Neural cell (in vitro differentiated cells): ENCODE data around the gene PAX6. TPM values are rescaled to one million over a fixed set of nuclear protein-coding genes. Genes with fewer than 3 reads are reported as not detected.

Experiments used
- H2AFZ ChIP-seq: fragments of 200-600, 300-800 bp; sonication (generic), shearing (Covaris generic); 2 replicates; pipeline ENCODE4 v1.6.0; 2014; ENCODE audit warnings: low read depth, mild to moderate bottlenecking, antibody characterized with exemption, low read length, moderate library complexity
- H3F3A ChIP-seq: fragments of 200-600 bp; shearing (Covaris generic); 2 replicates; pipeline ENCODE4 v1.6.1; 2016; ENCODE audit warnings: mild to moderate bottlenecking, moderate library complexity, mixed read lengths, antibody characterized with exemption, low read length; ENCODE audit not compliant: insufficient read depth, poor library complexity, severe bottlenecking
- H3K27ac ChIP-seq: fragments of 200-600, 300-800 bp; sonication (generic), shearing (Covaris generic); 2 replicates; pipeline ENCODE4 v1.5.1; 2014; ENCODE audit warnings: mild to moderate bottlenecking, low read length, moderate library complexity
- H3K27me3 ChIP-seq: fragments of 300-800, 200-600 bp; sonication (generic), shearing (Covaris generic); 2 replicates; pipeline ENCODE4 v1.6.0; 2014; ENCODE audit warnings: mild to moderate bottlenecking, low read depth, low read length, moderate library complexity; ENCODE audit not compliant: insufficient read depth
- H3K36me3 ChIP-seq: fragments of 300-800, 200-600 bp; sonication (generic), shearing (Covaris generic); 2 replicates; pipeline ENCODE4 v1.5.1; 2014; ENCODE audit warnings: mild to moderate bottlenecking, antibody characterized with exemption, low read length, moderate library complexity; ENCODE audit not compliant: insufficient read depth
- H3K4me2 ChIP-seq: fragments of 300-800, 200-600 bp; sonication (generic), shearing (Covaris generic); 2 replicates; pipeline ENCODE4 v1.6.0; 2014; ENCODE audit warnings: mild to moderate bottlenecking, low read length
- H3K4me3 ChIP-seq: fragments of 300-800, 200-600 bp; sonication (generic), shearing (Covaris generic); 2 replicates; pipeline ENCODE4 v1.5.1; 2014; ENCODE audit warnings: mild to moderate bottlenecking, low read length, moderate library complexity
- H3K79me2 ChIP-seq: fragments of 200-600 bp; shearing (Covaris generic); replicated peaks from 2 replicates; pipeline ENCODE4 v1.6.0; 2014; ENCODE audit warnings: mild to moderate bottlenecking, low read length, moderate library complexity; ENCODE audit not compliant: insufficient read depth
- H3K9ac ChIP-seq: fragments of 300-800, 200-600 bp; sonication (generic), shearing (Covaris generic); 2 replicates; pipeline ENCODE4 v1.6.1; 2016; ENCODE audit warnings: mild to moderate bottlenecking, low read length, mixed read lengths
- H3K9me2 ChIP-seq: fragments of 200-600 bp; shearing (Covaris generic); 2 replicates; pipeline ENCODE4 v1.6.1; 2016; ENCODE audit warnings: mild to moderate bottlenecking, low read length, mixed read lengths; ENCODE audit not compliant: insufficient read depth
- H3K9me3 ChIP-seq: fragments of 200-600, 300-800 bp; sonication (generic), shearing (Covaris generic); 2 replicates; pipeline ENCODE4 v1.6.1; 2016; ENCODE audit warnings: mild to moderate bottlenecking, mixed run types, low read length, moderate library complexity, mixed read lengths
- H4K20me1 ChIP-seq: fragments of 200-600 bp; shearing (Covaris generic); 2 replicates; pipeline ENCODE4 v1.6.1; 2016; ENCODE audit warnings: mild to moderate bottlenecking, mixed run types; ENCODE audit not compliant: insufficient read depth
- CTCF ChIP-seq: fragments of 450-650 bp; IDR thresholded peaks from 2 replicates; pipeline ENCODE4 v1.5.1; 2014; ENCODE audit warnings: antibody characterized with exemption, mild to moderate bottlenecking, moderate library complexity; ENCODE audit not compliant: poor library complexity, severe bottlenecking
- EP300 ChIP-seq: fragments of 450-650 bp; conservative IDR thresholded peaks from 2 replicates; pipeline ENCODE4 v1.6.1; 2014; ENCODE audit warnings: antibody characterized with exemption, mild to moderate bottlenecking, moderate library complexity; ENCODE audit not compliant: poor library complexity, severe bottlenecking
- EZH2 ChIP-seq: fragments of 200-600, 300-800 bp; shearing (Covaris generic), sonication (generic); IDR thresholded peaks from 2 replicates; pipeline ENCODE4 v1.6.1; 2014; ENCODE audit warnings: antibody characterized with exemption, low read length, borderline replicate concordance, mild to moderate bottlenecking; ENCODE audit not compliant: insufficient read depth, poor library complexity, severe bottlenecking
- MXI1 ChIP-seq: fragments of 450-650 bp; conservative IDR thresholded peaks from 2 replicates; pipeline ENCODE4 v1.6.1; 2014; ENCODE audit warnings: antibody characterized with exemption, mild to moderate bottlenecking; ENCODE audit not compliant: poor library complexity, severe bottlenecking
- POLR2AphosphoS5 ChIP-seq: IDR thresholded peaks from 2 replicates; pipeline ENCODE4 v1.6.1; 2012
- RAD21 ChIP-seq: fragments of 450-650 bp; conservative IDR thresholded peaks from 2 replicates; pipeline ENCODE4 v1.6.1; 2014; ENCODE audit warnings: antibody characterized with exemption, mild to moderate bottlenecking, moderate library complexity
- REST ChIP-seq: IDR thresholded peaks from 2 replicates; pipeline ENCODE4 v1.6.1; 2012; ENCODE audit warnings: borderline replicate concordance
- SMC3 ChIP-seq: fragments of 450-650 bp; conservative IDR thresholded peaks from 2 replicates; pipeline ENCODE4 v1.6.1; 2014; ENCODE audit warnings: antibody characterized with exemption, mild to moderate bottlenecking, moderate library complexity; ENCODE audit not compliant: poor library complexity
- TAF1 ChIP-seq: IDR thresholded peaks from 2 replicates; pipeline ENCODE4 v1.6.1; 2012; ENCODE audit warnings: low read depth
- polyA plus RNA-seq: library from polyadenylated mRNA; depleted of rRNA; stranded (reverse); fragments of >200 nt; gene quantifications from 2 replicates; pipeline ENCODE4 v1.2.3, GENCODE V29; 2014

Gene PAX6
- polyA plus RNA-seq, 1 donor from 2014 or later, result 74.7 TPM

GRCh38 chr11:31795706-31796498 is 15.2 kb downstream of the PAX6 start:
- no peak overlapping the region for H3K4me3 ChIP-seq
- H3K27ac ChIP-seq, result no peak overlapping the region
- H3K4me2 ChIP-seq, result no peak overlapping the region
- H4K20me1 ChIP-seq, result no peaks in the 10 kb centered on the region
- TF ChIP-seq EP300, result no peak
- no peak for TF ChIP-seq MXI1
- no peak for TF ChIP-seq POLR2AphosphoS5
- no peak for TF ChIP-seq SMC3
- no peak for TF ChIP-seq CTCF
- TF ChIP-seq REST, result no peak
- no peak for TF ChIP-seq EZH2
- TF ChIP-seq RAD21, result no peak
- TF ChIP-seq TAF1, result no peak
- no peak overlapping the region for H3K9ac ChIP-seq
- peaks cover 12% of the 10 kb centered on the region for H3K36me3 ChIP-seq
- H3K9me3 ChIP-seq, result no peaks in the 10 kb centered on the region
- H2AFZ ChIP-seq, result no peak overlapping the region
- peaks cover 3% of the 10 kb centered on the region for H3K79me2 ChIP-seq
- H3F3A ChIP-seq, result no peaks in the 10 kb centered on the region
- no peaks in the 10 kb centered on the region for H3K9me2 ChIP-seq
- H3K27me3 ChIP-seq, result no peaks in the 10 kb centered on the region

GRCh38 chr11:31794548-31794947 is 16.6 kb downstream of the PAX6 start:
- Histone ChIP-seq H3F3A (no peaks in the 10 kb centered on the region), H3K27ac (no peak overlapping the region), H3K9me2 (no peaks in the 10 kb centered on the region), H3K9me3 (no peaks in the 10 kb centered on the region), H4K20me1 (no peaks in the 10 kb centered on the region), H3K4me3 (no peak overlapping the region), H2AFZ (no peak overlapping the region), H3K27me3 (no peaks in the 10 kb centered on the region), H3K36me3 (peaks cover 10% of the 10 kb centered on the region), H3K9ac (no peak overlapping the region), H3K4me2 (no peak overlapping the region), H3K79me2 (no peaks in the 10 kb centered on the region)
- TF ChIP-seq TAF1 (no peak), CTCF (no peak), EZH2 (no peak), SMC3 (no peak), RAD21 (no peak), REST (no peak), POLR2AphosphoS5 (no peak), MXI1 (no peak), EP300 (no peak)
